MCF 10A (cell line): ENCODE results near the gene NFE2L2. TPM values are rescaled to one million over a fixed set of nuclear protein-coding genes. Genes with fewer than 3 reads are reported as not detected.
"Not testable (repeated sequence)": the region's sequence is repeated elsewhere in the genome, so short reads cannot be mapped to it uniquely, and the experiment has no call there.

Experiments
- BruUV-seq: library from RNA; stranded (reverse); fragments of 400-500 nt; replicated peaks from 2 replicates; lab custom pipeline; 2021; lab: Mats Ljungman, UMichigan
- CTCF ChIA-PET: fragments of 300-600 bp; sonication (Branson Sonifier 250); formaldehyde crosslinking; extraction: SDS; loops from one replicate; lab custom pipeline; 2021; ENCODE audit warnings: antibody characterized with exemption, inconsistent platforms; lab: Yijun Ruan, JAX
- POLR2A ChIA-PET: fragments of 300-600, 350-650 bp; sonication (Branson Sonifier 250); formaldehyde crosslinking; extraction: SDS; loops from one replicate; lab custom pipeline; 2020; ENCODE audit warnings: antibody characterized with exemption, inconsistent platforms; lab: Yijun Ruan, JAX
- DNase-seq: peaks from one replicate; pipeline ENCODE4 v3.0.0-alpha.2; 2018; ENCODE audit not compliant: unreplicated experiment
- H3K27ac Mint-ChIP-seq: one replicate; pipeline ENCODE4 v1.8.0; 2022; ENCODE audit warnings: mild to moderate bottlenecking, low read depth, mixed read lengths; ENCODE audit not compliant: unreplicated experiment
- H3K27me3 Mint-ChIP-seq: one replicate; pipeline ENCODE4 v1.8.0; 2022; ENCODE audit warnings: mixed read lengths; ENCODE audit not compliant: insufficient read depth, unreplicated experiment
- H3K36me3 Mint-ChIP-seq: one replicate; pipeline ENCODE4 v1.8.0; 2022; ENCODE audit warnings: mild to moderate bottlenecking, moderate library complexity, mixed read lengths; ENCODE audit not compliant: insufficient read depth, unreplicated experiment
- H3K4me1 Mint-ChIP-seq: one replicate; pipeline ENCODE4 v1.8.0; 2022; ENCODE audit warnings: mixed read lengths; ENCODE audit not compliant: insufficient read depth, unreplicated experiment
- H3K4me3 Mint-ChIP-seq: one replicate; pipeline ENCODE4 v1.8.0; 2022; ENCODE audit warnings: mild to moderate bottlenecking, moderate library complexity, mixed read lengths; ENCODE audit not compliant: unreplicated experiment
- H3K9me3 Mint-ChIP-seq: one replicate; pipeline ENCODE4 v1.8.0; 2022; ENCODE audit warnings: mixed read lengths; ENCODE audit not compliant: unreplicated experiment
- CTCF ChIP-seq: fragments of 200-600 bp; IDR thresholded peaks from one replicate; pipeline ENCODE4 v1.8.0; 2022; ENCODE audit warnings: antibody characterized with exemption, mild to moderate bottlenecking; ENCODE audit not compliant: unreplicated experiment
- intact Hi-C: fragments of 100-400 bp; cut with micrococcal nuclease; formaldehyde crosslinking; loops from 2 replicates; pipeline ENCODE4 v1.14.1; 2022
- total RNA-seq: library from RNA; stranded (reverse); gene quantifications from 2 replicates; pipeline ENCODE4 v1.2.3, GENCODE V29; 2022

Gene NFE2L2
- total RNA-seq, 1 experiment from 2014 or later = 180 TPM

- H3K27me3 Mint-ChIP-seq = no peaks in the 10 kb centered on the region
Observed at GRCh38 chr2:177312562-177312961, 48.0 kb upstream of the NFE2L2 start.

GRCh38 chr2:177309672-177310309 lies 45.3 kb upstream of the NFE2L2 start:
- H3K27ac Mint-ChIP-seq, H3K27me3 Mint-ChIP-seq, H3K9me3 Mint-ChIP-seq, intact Hi-C loops, H3K36me3 Mint-ChIP-seq, DNase-seq, H3K4me3 Mint-ChIP-seq, BruUV-seq: not testable (repeated sequence)
- POLR2A ChIA-PET = interaction anchor here (1.5 kb wide), 1 partner anchor 14 kb away, joined by 6 read pairs; no protein-coding TSS in a partner anchor
- CTCF ChIA-PET = interaction anchor here (0.6 to 4.1 kb wide), 7 partner anchors 13 to 146 kb away, joined by 3 to 17 read pairs (median 3); partner anchors contain the start of gene NFE2L2
- peaks cover 18% of the 10 kb centered on the region for H3K4me1 Mint-ChIP-seq

More at GRCh38 chr2:177312562-177312961, 48.0 kb upstream of the NFE2L2 start:
- Mint-ChIP-seq H3K27ac (peak overlapping the region; percentile 95), H3K4me1 (peaks cover 30% of the 10 kb centered on the region), H3K9me3 (no peaks in the 10 kb centered on the region), H3K36me3 (peaks cover 7% of the 10 kb centered on the region), H3K4me3 (no peak overlapping the region)
- no peak for TF ChIP-seq CTCF
- ChIA-PET CTCF (interaction anchor here (0.7 to 3.7 kb wide), 5 partner anchors 8 to 151 kb away, joined by 3 to 30 read pairs (median 5); partner anchors contain the start of gene NFE2L2), POLR2A (interaction anchor here (0.6 to 6.9 kb wide), 9 partner anchors 11 to 141 kb away, joined by 3 to 198 read pairs (median 15); partner anchors contain the start of genes AGPS and NFE2L2)
- no TSS peak for BruUV-seq
- intact Hi-C loops = no loop called here
- DNase-seq = no peak

- peak; percentile 20 for DNase-seq
- intact Hi-C loops = no loop called here
- ChIA-PET CTCF (interaction anchor here (0.6 to 4.1 kb wide), 3 partner anchors 10 to 44 kb away, joined by 3 to 17 read pairs (median 15); partner anchors contain the start of gene NFE2L2), POLR2A (interaction anchor here (0.7 to 1.9 kb wide), 7 partner anchors 9 to 581 kb away, joined by 3 to 12 read pairs (median 3); partner anchors contain the start of gene NFE2L2)
- Mint-ChIP-seq H3K4me3 (no peak overlapping the region), H3K4me1 (no peaks in the 10 kb centered on the region), H3K27ac (no peak overlapping the region), H3K9me3 (no peaks in the 10 kb centered on the region), H3K36me3 (no peaks in the 10 kb centered on the region), H3K27me3 (no peaks in the 10 kb centered on the region)
- no peak for TF ChIP-seq CTCF
- BruUV-seq = no TSS peak
Observed at GRCh38 chr2:177306550-177306949, 42.0 kb upstream of the NFE2L2 start.

- no peak overlapping the region for H3K27ac Mint-ChIP-seq
- no peak overlapping the region for H3K4me3 Mint-ChIP-seq
- H3K9me3 Mint-ChIP-seq = no peaks in the 10 kb centered on the region
- BruUV-seq = no TSS peak
- ChIA-PET CTCF (interaction anchor here (0.8 to 3.0 kb wide), 3 partner anchors 8 to 66 kb away, joined by 3 to 15 read pairs (median 6); no protein-coding TSS in a partner anchor), POLR2A (interaction anchor here (0.7 to 2.2 kb wide), 3 partner anchors 8 to 38 kb away, joined by 3 to 6 read pairs (median 6); no protein-coding TSS in a partner anchor)
- no peaks in the 10 kb centered on the region for H3K4me1 Mint-ChIP-seq
- no peak for DNase-seq
- intact Hi-C loops = no loop called here
- no peaks in the 10 kb centered on the region for H3K27me3 Mint-ChIP-seq
- no peaks in the 10 kb centered on the region for H3K36me3 Mint-ChIP-seq
- TF ChIP-seq CTCF = no peak
Observed at GRCh38 chr2:177303939-177304338, 39.4 kb upstream of the NFE2L2 start.
